ENCODE measurements around the gene DAP.

Gene DAP

DNA sequence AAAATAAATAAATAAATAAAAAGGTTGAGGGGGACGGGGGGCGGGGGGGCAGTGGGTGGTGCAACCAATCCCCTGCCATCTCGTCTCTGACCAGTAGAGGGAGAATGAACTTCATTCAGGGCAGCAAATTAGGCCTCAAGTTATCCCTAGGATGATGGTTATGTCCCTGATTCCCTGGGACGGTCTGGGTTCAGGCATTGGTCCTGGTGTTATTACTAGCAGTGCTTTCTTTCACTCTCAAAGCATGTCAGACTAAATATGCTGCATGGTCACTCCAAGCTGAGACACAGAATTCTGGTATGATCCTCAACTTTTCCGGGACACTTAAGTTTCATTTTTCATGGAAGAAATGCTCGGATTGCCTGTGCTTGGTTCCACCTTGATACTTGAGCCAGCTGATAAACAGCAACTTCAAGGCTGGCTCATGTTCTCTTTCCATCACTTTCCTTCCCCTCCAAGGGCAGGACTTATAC lies 59.4 kb downstream of the DAP start:
- Histone ChIP-seq H3K4me2 (ENCODE audit: low read length) (no peak overlapping the region), H2AFZ (no peak overlapping the region), H3K9me3 (ENCODE audit: control insufficient read depth, low read length) (no peaks in the 10 kb centered on the region), H3K27ac (no peak overlapping the region), H3K9ac (no peak overlapping the region), H3K4me3 (ENCODE audit: low read depth, low read length) (no peak overlapping the region), H3K36me3 (ENCODE audit: control insufficient read depth, insufficient read depth, low read length) (no peaks in the 10 kb centered on the region), H3K79me2 (peaks cover 4% of the 10 kb centered on the region), H3K27me3 (ENCODE audit: control insufficient read depth, insufficient read depth, low read length) (no peaks in the 10 kb centered on the region), H3K4me1 (no peaks in the 10 kb centered on the region)
- TF ChIP-seq CTCF (IDR thresholded peaks at IDR 0.05): peak; percentile 41

GRCh38 chr5:10700516-10700915 lies 60.5 kb downstream of the DAP start:
- H3K4me1 ChIP-seq: no peaks in the 10 kb centered on the region
- H3K36me3 ChIP-seq (ENCODE audit: control insufficient read depth, insufficient read depth, low read length): no peaks in the 10 kb centered on the region
- H3K27ac ChIP-seq: no peak overlapping the region
- H3K9me3 ChIP-seq (ENCODE audit: control insufficient read depth, low read length): no peaks in the 10 kb centered on the region
- no peak overlapping the region for H3K9ac ChIP-seq
- H3K79me2 ChIP-seq: peaks cover 4% of the 10 kb centered on the region
- H3K4me2 ChIP-seq (ENCODE audit: low read length): no peak overlapping the region
- no peak overlapping the region for H3K4me3 ChIP-seq (ENCODE audit: low read depth, low read length)
- H3K27me3 ChIP-seq (ENCODE audit: control insufficient read depth, insufficient read depth, low read length): no peaks in the 10 kb centered on the region
- TF ChIP-seq CTCF (IDR thresholded peaks at IDR 0.05): no peak
- no peak overlapping the region for H2AFZ ChIP-seq

- H3K4me1 ChIP-seq: peaks cover 2% of the 10 kb centered on the region
- H3K9me3 ChIP-seq (ENCODE audit: control insufficient read depth, low read length): no peaks in the 10 kb centered on the region
- no peak overlapping the region for H2AFZ ChIP-seq
- H3K27ac ChIP-seq: no peak overlapping the region
- peaks cover 4% of the 10 kb centered on the region for H3K79me2 ChIP-seq
- TF ChIP-seq CTCF (IDR thresholded peaks at IDR 0.05): no peak
- no peaks in the 10 kb centered on the region for H3K27me3 ChIP-seq (ENCODE audit: control insufficient read depth, insufficient read depth, low read length)
- no peak overlapping the region for H3K4me3 ChIP-seq (ENCODE audit: low read depth, low read length)
- H3K9ac ChIP-seq: no peak overlapping the region
- no peaks in the 10 kb centered on the region for H3K36me3 ChIP-seq (ENCODE audit: control insufficient read depth, insufficient read depth, low read length)
- H3K4me2 ChIP-seq (ENCODE audit: low read length): no peak overlapping the region
Observed at GRCh38 chr5:10699987-10700386, 61.0 kb downstream of the DAP start.

DNA sequence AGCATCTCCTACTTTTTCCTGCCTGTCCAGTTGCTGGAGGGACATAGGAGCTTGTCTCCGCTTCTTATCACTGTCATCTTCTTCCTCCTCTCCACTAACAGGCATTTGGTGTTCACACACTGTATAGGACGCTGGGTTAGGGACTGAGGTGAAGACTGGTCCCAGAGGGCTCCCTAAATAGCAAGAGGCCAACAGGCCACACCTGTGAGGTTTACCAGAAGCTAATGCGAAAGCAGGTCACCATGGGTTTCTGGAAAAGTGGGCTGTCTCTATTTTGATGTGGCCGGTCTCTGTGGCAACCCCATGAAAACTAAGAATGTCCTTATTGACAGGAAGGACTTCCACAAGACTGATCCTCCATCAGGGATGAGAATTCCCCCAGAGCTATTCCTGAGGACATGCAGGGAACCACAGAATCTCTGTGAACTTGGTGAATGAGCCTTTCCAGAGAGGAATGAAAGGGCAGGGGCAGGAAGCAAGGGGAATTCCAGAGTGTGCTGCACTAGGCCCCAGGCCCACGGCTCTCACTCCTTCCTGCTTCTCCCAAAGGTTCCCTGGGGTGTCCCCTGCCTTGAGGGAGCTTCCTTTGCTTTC lies 61.7 kb downstream of the DAP start:
- no peaks in the 10 kb centered on the region for H3K36me3 ChIP-seq (ENCODE audit: control insufficient read depth, insufficient read depth, low read length)
- H2AFZ ChIP-seq: no peak overlapping the region
- H3K27me3 ChIP-seq (ENCODE audit: control insufficient read depth, insufficient read depth, low read length): no peaks in the 10 kb centered on the region
- no peak for TF ChIP-seq CTCF (IDR thresholded peaks at IDR 0.05)
- H3K4me1 ChIP-seq: peaks cover 2% of the 10 kb centered on the region
- H3K4me2 ChIP-seq (ENCODE audit: low read length): no peak overlapping the region
- H3K4me3 ChIP-seq (ENCODE audit: low read depth, low read length): no peak overlapping the region
- H3K9me3 ChIP-seq (ENCODE audit: control insufficient read depth, low read length): no peaks in the 10 kb centered on the region
- H3K79me2 ChIP-seq: peaks cover 7% of the 10 kb centered on the region
- H3K27ac ChIP-seq: no peak overlapping the region
- H3K9ac ChIP-seq: no peak overlapping the region

All from parathyroid adenoma (tissue), 2 donors.